HL-60 (cell line): ENCODE results near the gene THSD7A.

Source experiments
- DNase-seq, 2 experiments: peaks; one replicate each; pipeline ENCODE4 v3.0.0-alpha.2; 2010 to 2020; ENCODE audit warnings: low read depth in 1 of 2, low spot score in 1 of 2
- H3K27ac ChIP-seq: fragments of 250-450 bp; sonication (Bioruptor Pico); replicated peaks from 2 replicates; pipeline ENCODE4 v1.5.1; 2020; ENCODE audit warnings: mild to moderate bottlenecking, moderate library complexity
- H3K27me3 ChIP-seq: fragments of 250-450 bp; sonication (Bioruptor Pico); 2 replicates; pipeline ENCODE4 v1.5.1; 2021; ENCODE audit warnings: mild to moderate bottlenecking, moderate library complexity; ENCODE audit not compliant: insufficient read depth, poor library complexity, severe bottlenecking
- H3K4me3 ChIP-seq: replicated peaks from 2 replicates; pipeline ENCODE4 v1.5.1; 2011; ENCODE audit warnings: mild to moderate bottlenecking, control low read depth, low read length; ENCODE audit not compliant: insufficient read depth
- CTCF ChIP-seq: IDR thresholded peaks from one replicate; pipeline ENCODE4 v1.5.1; 2011; ENCODE audit warnings: low read length, control low read depth, inconsistent platforms; ENCODE audit not compliant: insufficient read depth
- GABPA ChIP-seq: IDR thresholded peaks from 2 replicates; pipeline ENCODE4 v1.6.1; 2012; ENCODE audit warnings: low read depth
- POLR2AphosphoS5 ChIP-seq: IDR thresholded peaks from 2 replicates; pipeline ENCODE4 v1.6.1; 2012; ENCODE audit warnings: low read depth
- REST ChIP-seq: IDR thresholded peaks from 2 replicates; pipeline ENCODE4 v1.6.1; 2012; ENCODE audit warnings: low read depth; ENCODE audit not compliant: insufficient replicate concordance
- SPI1 ChIP-seq: IDR thresholded peaks from 2 replicates; pipeline ENCODE4 v1.6.1; 2012; ENCODE audit warnings: low read depth, mild to moderate bottlenecking, borderline replicate concordance

Gene THSD7A

GRCh38 chr7:11413901-11414300 is 418.1 kb downstream of the THSD7A start:
- no peak for TF ChIP-seq POLR2AphosphoS5
- no peak for TF ChIP-seq CTCF
- no peak for TF ChIP-seq REST
- Histone ChIP-seq H3K27me3 (no peaks in the 10 kb centered on the region), H3K4me3 (no peak overlapping the region), H3K27ac (no peak overlapping the region)
- DNase-seq: no peak

- Histone ChIP-seq H3K27ac (no peak overlapping the region), H3K27me3 (no peaks in the 10 kb centered on the region), H3K4me3 (no peak overlapping the region)
- no peak for TF ChIP-seq SPI1
- TF ChIP-seq REST: no peak
- TF ChIP-seq POLR2AphosphoS5: no peak
- no peak for TF ChIP-seq GABPA
- no peak for TF ChIP-seq CTCF
- no peak for DNase-seq
Observed at GRCh38 chr7:11412036-11412435, 420.0 kb downstream of the THSD7A start.

GRCh38 chr7:11410656-11411644 is 421.0 kb downstream of the THSD7A start:
- Histone ChIP-seq H3K4me3 (no peak overlapping the region), H3K27me3 (no peaks in the 10 kb centered on the region), H3K27ac (no peak overlapping the region)
- TF ChIP-seq SPI1 (0 out of 2 replicates have a peak, but pooled peaks have one; percentile 2), REST (no peak)
- DNase-seq: no peak
